GM19463 (cell line): ENCODE data around the gene EDC3.
"Not testable (repeated sequence)": the region's sequence is repeated elsewhere in the genome, so short reads cannot be mapped to it uniquely, and the experiment has no call there.

ENCODE experiments used
- ATAC-seq: cut with Tn5 transposase; IDR thresholded peaks from one replicate; pipeline ENCODE4 v1.9.1; 2021; ENCODE audit warnings: mild to moderate bottlenecking, moderate library complexity; ENCODE audit not compliant: unreplicated experiment

Gene EDC3, protein sequence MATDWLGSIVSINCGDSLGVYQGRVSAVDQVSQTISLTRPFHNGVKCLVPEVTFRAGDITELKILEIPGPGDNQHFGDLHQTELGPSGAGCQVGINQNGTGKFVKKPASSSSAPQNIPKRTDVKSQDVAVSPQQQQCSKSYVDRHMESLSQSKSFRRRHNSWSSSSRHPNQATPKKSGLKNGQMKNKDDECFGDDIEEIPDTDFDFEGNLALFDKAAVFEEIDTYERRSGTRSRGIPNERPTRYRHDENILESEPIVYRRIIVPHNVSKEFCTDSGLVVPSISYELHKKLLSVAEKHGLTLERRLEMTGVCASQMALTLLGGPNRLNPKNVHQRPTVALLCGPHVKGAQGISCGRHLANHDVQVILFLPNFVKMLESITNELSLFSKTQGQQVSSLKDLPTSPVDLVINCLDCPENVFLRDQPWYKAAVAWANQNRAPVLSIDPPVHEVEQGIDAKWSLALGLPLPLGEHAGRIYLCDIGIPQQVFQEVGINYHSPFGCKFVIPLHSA

DNA sequence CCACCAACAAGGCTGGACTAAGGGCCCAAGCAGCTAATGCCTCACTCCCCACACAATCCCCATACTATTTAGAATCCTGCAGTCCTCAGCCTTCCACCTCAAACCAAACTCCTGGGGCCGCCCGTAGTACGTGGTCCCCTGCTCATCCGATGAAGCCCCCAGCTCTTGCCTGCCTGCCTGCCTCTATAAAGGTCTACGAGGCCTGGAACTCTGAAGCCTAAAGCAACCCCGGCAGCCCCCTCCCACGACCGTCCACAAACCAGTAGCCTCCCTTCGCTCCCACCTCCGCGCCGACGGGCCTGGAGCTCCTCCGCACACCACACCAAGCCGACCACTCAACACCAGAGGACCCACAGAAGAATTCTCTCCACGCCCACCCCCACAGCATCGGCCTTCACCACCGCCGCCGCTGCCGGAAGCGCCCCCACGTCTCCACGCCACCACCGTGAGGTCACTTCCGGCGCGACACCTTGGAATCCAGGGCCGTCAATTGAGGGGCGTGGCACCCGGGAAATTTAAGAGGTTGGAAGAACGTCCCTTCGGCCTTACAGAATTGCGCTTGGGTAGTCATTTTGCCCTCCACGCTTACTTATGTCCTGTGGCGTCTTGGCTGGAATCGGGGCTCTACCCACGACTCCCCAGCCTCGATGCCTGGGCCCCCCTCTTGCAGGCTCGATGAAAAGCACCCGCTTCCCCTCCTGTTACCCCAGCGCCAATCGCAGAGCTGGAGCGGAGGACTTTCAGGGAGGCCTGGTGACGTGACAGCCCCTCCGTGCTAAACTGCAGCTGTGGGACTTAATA is at the start of gene EDC3:
EDC3 (minus strand) TSS at position 428 of the 801 bp plus-strand sequence. CDS start 20,900 bp downstream, outside the sequence.
- peak; percentile 83 for ATAC-seq

DNA sequence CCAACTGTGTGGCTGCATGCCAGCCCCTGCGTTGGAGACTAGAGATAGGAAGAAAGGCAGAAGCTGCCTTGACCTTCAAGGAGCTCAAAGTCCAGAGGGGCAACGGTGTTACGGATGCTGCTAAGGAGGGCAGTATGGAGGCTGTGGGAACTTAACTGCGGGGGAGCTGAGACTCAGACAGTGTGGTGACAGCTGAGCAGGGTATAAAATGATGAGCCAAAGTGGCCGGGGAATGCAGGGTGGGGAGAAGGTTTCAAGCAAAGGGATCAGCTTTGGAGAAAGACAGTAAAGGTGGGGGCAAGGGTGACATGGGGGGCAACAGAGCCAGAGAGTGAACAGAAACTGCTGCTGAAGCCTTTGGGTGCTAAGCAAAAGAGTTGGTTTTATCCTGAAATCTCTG is 46.6 kb upstream of the EDC3 start:
- no peak for ATAC-seq

DNA sequence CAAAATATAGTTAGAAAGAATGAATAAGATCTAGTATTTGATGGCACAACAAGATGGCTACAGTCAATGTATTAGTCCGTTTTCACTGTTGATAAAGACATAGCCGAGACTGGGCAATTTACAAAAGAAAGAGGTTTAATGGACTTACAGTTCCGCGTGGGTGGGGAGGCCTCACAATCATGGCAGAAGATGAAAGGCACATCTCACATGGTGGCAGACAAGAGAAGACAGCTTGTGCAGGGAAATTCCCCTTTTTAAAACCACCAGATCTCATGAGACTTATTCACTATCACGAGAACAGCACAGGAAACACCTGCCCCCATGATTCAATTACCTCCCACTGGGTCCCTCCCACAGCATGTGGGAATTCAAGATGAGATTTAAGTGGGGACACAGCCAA is 42.4 kb upstream of the EDC3 start:
- ATAC-seq: not testable (repeated sequence)

DNA sequence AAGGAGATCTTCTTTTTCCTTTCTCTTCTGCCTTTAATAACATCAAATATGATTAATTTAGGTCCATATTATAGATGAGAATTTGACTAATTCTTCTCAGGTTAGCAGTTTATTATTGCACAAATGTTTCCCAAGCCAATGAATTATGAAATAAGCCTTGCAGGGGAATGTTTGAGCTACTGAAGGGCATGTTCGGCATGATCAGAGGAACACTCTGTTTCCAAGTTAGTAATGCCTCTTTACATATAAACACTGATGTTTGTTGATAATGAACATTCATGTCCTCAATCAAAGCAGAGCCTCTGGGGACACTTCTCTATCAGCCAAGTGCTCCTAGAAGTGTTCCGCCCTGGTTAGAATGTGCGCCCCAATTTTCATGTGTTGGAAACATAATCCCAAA is 39.5 kb upstream of the EDC3 start:
- ATAC-seq: no peak

DNA sequence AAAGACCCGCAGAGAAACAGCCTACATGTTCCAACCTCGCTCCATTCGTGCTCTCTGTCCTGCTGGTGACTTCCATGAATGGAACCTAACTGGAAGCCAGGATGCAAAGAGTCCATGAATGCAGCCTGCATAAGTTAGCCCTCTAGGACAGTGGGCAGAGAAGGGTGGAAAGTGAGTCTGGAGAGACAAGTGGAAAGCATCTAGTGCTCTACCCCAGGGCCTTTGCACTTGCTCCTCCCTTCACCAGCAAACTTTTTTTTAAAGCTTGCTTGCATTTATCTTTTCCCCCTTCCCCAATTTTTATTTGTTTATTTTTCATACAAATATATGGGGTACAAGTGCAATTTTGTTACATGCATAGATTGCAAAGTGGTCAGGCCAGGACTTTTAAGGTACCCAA is 37.4 kb upstream of the EDC3 start:
- no peak for ATAC-seq

DNA sequence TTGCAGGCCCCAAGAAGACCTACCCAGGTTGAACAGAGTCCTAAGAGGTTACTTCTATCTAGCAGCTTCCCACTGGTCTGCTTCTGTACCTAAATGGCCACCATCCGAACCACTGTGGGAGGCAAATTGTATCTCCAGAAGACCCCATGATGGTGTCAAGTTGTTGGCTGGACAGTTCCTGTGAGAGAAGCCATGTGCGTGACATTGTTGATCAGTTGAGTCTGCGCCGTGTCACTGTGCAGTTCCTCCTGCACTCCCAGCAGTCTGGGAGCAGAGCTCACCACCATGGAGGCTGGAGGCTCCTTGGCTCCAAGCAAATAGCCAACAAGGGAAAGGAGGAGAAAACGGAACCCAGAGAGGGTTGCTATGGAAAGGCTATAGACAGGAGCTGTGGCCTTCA is 37.0 kb upstream of the EDC3 start:
- no peak for ATAC-seq

DNA sequence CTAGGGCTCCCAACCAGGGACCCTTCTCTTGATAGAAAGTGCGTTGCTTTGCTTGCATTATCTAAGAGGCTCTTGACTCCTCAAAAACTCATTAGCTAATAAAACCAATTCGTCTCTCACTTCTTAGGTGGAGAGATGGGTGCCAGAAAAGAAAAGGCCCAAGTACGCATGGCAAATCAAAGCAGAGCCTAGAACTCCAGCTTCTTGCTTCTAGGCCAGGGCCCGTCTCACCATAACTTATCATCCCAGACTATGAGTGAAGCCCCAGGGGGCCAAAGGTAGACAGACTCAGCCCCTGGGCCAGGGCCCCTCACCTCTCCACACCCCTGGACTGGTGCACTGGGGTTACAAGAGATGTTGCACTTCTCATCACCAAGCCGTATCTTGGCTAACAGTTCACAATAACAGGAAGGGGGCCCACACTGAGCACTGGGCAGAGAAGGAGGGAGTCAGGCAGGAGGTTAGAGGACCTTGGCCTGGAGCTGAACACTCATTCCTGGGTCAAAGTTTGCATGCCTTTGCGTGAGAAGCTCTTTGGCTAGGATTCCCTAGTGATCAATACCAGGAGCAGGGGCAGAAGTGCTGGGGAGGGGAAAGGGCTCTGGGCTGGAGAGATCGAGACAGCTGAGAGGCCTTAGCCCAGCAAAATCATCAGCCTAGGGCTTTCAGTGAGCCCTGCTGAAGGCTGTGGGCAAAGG is 34.9 kb upstream of the EDC3 start:
- ATAC-seq: no peak

DNA sequence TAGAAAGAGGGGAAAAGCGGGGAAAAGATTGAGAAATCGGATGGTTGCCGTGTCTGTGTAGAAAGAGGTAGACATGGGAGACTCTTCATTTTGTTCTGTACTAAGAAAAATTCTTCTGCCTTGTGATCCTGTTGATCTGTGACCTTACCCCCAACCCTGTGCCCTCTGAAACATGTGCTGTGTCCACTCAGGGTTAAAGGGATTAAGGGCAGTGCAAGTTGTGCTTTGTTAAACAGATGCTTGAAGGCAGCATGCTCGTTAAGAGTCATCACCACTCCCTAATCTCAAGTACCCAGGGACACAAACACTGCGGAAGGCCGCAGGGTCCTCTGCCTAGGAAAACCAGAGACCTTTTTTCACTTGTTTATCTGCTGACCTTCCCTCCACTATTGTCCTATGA is 33.5 kb upstream of the EDC3 start:
- ATAC-seq: not testable (repeated sequence)

DNA sequence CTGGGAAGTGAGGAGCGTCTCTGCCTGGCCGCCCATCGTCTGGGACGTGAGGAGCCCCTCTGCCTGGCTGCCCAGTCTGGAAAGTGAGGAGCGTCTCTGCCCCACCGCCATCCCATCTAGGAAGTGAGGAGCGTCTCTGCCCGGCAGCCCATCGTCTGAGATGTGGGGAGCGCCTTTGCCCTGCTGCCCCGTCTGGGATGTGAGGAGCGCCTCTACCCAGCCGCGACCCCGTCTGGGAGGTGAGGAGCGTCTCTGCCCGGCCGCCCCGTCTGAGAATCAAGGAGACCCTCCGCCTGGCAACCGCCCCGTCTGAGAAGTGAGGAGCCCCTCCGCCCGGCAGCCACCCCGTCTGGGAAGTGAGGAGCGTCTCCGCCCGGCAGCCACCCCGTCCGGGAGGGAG is 32.9 kb upstream of the EDC3 start:
- not testable (repeated sequence) for ATAC-seq

DNA sequence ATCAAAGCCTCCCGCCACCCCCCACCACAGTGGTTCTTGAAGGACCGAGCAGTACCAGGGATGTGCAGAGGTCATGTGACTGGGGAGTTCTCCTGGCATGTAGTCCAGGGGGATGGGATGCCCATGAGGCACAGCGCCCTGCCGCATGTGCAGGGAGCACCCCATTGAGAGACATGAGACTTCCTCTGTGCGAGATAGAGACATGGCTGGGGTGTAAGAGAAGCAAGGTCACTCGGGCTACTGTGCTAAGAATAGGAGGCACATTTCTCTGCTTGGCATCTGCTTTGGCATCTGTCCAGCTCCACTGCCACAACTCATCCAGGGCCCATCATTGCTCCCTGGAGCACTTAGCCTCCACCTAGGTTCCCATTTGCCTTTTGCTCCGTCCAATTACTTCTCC is 31.9 kb upstream of the EDC3 start:
- no peak for ATAC-seq

DNA sequence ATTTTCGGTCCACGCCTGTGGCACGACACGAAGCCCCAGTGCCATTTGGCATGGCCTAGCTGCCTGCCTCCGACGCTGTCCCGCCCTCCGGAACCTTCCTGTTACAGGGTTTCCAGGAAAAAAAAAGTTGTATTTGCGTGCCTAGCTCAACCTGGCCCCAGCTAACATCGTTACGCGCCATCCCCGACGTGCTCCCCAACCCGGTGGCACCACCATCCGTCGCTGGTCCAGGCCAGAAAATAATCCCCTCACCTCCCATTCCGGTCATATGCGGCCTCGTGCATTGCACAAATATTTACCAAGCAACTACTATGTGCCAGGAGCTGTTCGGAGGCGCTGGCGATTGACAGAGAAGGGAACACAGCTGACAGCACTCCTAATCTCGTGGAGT is 30.9 kb upstream of the EDC3 start:
- no peak for ATAC-seq

DNA sequence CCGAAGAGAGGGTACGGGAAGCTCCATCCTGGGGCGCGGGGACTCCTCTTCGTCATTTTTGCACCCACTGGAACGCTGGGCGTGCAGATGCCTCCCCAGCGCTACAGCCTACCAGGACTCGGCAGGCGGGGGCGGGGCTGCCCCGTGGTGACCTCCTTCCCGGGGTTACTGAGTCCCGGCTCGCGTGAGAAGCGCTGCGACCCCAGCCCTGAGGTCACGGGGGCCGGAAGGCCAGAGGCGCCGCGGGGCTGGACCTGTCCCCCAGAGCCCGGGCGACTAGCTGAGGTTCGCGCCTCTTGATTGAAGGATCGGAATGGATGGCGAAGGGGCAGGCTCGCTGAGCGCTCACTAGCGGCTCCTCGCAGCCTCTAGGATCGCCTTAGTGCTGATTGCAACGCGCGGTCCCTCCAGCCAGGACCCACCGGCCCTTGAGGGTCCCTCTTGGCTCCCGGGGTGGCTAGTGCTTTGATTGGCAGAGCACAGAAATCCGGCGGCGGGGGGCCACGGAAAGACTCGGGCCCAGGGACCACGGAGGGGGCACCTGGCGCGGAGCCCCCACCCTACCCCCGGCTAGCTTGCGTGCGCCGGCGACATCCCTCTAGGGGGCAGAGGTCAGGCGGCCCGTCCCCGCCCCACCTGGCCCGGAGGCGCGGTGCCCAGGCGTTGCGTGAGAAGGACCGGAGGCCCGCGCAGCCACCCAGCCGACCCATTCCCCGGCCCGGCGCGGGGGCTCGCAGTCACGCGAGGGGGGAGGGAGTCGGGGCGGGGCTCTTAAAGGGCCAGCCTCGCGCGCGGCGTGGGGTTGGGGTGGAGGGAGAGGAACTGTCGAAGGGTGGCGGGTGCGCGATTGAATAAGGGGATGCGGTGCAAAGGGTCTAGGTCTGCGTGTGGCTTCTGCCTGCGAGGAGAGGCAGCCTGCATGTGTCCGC is 30.3 kb upstream of the EDC3 start:
- peak; percentile 55 for ATAC-seq

DNA sequence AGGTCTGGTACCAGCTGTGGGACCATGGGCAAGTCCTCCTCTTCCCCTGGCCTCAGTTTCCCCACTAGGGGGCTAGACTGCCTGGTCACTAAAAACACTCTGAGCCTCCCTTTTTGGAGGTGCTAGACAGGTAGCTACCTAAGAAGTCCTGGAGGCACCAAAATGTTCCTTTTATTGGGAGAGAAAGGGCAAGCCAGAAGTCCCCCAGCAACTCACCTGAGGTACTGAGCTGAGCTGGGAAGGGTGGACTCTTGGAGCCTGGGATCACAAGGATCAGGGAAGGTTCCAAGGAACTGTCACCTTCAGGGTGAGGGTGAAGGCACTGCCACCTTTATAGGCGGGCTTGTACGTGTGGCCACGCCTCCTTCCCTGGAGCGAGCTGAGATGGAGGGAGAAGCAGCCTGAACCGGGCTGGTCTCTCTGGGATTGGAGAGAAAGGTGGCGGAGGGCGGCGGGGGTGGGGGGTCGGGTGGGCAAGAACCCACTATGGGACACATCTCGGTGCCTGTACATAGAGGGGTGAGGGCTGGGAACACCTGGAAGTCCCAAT is 29.5 kb upstream of the EDC3 start, which contains the start of gene CYP1A1:
CYP1A1 (minus strand) TSS at position 304 of the 550 bp plus-strand sequence. CDS start 2,431 bp downstream, outside the sequence.
- ATAC-seq: no peak

DNA sequence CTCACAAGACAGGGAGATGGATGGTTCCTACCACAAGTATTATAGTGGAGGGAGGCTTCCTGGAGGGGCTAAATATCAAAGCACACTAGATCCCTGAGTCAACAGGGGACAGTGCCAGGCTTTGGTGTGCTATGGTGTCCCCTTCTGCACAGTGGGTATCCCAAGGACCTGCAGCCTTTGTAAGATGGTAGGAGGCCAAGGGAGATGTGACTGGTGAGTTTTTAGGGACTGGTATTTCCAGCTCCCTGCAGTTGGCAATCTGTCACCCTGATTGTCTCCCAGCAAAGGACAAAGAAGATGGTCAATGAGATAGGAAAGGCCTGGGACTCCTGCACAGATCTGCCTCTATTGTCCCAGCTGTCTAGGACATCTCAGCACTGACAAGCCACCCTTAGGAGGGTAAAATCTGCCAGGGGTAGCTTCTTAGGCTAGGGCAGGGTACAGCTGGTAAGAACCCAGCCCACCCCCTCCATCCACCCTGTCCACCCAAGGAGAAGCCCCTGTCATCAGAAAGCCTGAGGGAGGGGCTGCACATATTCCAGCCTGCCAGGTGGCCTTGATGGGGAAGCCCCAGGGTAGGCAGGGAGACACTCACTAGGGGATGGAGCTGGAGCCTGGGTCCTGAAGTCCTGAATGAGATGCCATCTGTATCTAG is 28.9 kb upstream of the EDC3 start:
- ATAC-seq: no peak

DNA sequence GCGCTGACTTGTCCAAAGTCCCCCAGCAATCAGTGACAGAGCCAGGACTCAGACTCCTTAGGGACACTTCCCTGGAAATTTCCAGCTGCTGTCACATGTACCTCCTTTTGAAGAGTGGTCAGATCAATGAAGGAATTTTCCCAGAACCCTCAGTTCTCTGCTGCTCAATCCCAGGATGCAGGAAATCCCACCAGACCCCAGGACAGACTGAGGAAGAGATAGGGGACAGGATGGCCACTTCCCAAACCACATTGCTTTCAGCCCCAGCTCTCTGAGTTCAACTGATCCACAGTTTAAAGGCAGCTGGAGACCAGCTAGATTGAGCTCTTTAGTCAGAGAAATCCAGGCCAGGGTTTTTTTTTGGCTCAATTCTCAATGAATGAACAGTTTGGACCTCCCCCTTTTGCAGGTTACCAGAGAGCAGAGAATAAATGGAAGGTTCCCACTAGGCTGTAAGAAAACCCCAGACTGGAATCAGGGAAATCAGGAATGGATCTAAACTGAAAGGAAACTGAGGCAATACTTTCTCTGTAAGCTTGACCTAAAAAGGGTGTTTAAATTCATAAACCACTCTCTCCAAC is 28.0 kb upstream of the EDC3 start:
- no peak for ATAC-seq

DNA sequence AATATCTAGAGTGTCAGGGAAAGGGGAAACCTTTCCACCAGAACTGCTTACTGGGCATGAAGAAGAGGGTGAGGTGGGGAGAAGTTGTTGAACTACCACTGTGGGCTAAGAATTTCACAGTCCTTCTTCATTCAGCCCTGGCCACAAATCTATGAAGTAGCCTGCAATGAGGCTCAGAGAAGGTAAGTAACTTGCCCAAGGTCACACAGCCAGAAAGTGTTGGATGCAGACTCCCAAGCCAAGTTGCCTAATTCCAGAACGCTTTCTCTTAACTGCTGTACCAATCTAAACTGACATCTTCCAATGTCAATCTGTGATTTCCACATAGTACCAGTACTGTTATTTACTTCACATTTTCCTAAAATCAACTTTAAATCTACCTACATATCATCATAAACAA is 27.4 kb upstream of the EDC3 start:
- ATAC-seq: no peak

DNA sequence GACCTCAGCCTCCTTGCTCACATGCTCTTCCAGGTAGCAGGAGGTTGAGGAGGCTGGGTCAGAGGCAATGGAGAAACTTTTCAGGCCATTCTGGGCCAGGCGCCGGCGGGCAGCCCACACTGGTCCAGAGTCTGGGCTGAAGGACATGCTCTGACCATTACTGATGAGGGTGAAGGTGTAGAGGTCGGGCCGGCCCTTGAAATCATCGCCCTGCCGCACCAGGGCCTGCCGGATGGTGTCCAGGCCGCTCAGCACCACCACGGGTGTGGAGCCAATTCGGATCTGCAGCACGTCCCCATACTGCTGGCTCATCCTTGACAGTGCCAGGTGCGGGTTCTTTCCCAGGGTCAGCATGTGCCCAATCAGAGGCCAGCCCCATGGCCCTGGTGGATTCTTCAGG is 26.8 kb upstream of the EDC3 start:
- ATAC-seq: no peak

DNA sequence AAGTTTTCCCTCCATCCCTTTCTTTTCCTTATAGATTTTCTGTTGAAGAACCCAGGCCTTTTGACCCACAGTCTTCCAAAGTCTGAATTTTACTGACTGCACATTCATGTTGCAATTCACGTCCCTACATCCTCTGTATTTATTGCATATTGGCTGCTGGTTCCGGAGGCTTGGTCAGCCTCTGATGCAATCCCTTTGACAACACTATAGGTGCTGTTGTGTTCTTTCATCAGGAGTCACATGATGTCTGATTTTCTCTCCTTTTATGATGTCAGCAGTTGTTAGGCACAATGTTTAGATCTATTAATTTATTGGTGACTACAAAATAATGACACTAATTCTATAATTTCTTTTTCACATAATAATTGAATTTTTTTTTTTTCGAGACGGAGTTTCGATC is 20.8 kb upstream of the EDC3 start:
- no peak for ATAC-seq

DNA sequence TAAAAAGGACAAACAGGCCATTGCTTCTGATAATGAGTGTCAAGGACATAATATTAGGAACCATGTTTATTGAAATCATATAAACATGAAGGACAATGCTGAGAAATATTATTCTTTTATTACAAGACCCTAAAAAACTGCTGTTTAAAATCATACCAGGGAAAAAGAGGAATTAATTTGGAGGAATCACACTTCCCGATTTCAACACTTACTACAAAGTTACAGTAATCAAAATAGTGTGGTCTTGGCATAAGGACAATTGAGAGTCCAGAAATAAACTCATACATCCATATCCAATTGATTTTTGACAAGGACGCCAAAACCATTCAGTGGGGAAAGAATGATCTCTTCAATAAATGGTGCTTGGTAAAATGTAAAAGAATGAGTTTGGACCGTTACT is 16.5 kb upstream of the EDC3 start:
- ATAC-seq: no peak
